BJ (cell line): ENCODE data around the gene ARRDC5. TPM values are rescaled to one million over a fixed set of nuclear protein-coding genes. Genes with fewer than 3 reads are reported as not detected.
A peak's percentile ranks its signal among the peaks of the same experiment; 100 is the strongest.

Source experiments
- CTCF ChIA-PET: fragments of 350-600 bp; formaldehyde crosslinking; extraction: SDS; loops from one replicate; lab custom pipeline; 2021; ENCODE audit warnings: antibody characterized with exemption, inconsistent platforms; lab: Yijun Ruan, JAX
- POLR2A ChIA-PET: fragments of 300-600 bp; sonication (Branson Sonifier 250); formaldehyde crosslinking; extraction: SDS; loops from one replicate; lab custom pipeline; 2021; ENCODE audit warnings: antibody characterized with exemption; lab: Charles Lee
- DNase-seq: peaks from one replicate; pipeline ENCODE4 v3.0.0-alpha.2; 2011; ENCODE audit warnings: low read depth
- H3K27me3 ChIP-seq: 2 replicates; pipeline ENCODE4 v1.6.0; 2011; ENCODE audit warnings: low read length; ENCODE audit not compliant: control insufficient read depth, insufficient read depth
- H3K36me3 ChIP-seq: 2 replicates; pipeline ENCODE4 v1.5.1; 2011; ENCODE audit warnings: low read length; ENCODE audit not compliant: control insufficient read depth, insufficient read depth
- H3K4me3 ChIP-seq: 2 replicates; pipeline ENCODE4 v1.5.1; 2011; ENCODE audit warnings: low read depth, mild to moderate bottlenecking, control low read depth, low read length
- CTCF ChIP-seq: IDR thresholded peaks from 2 replicates; pipeline ENCODE4 v1.5.1; 2011; ENCODE audit warnings: low read depth, mild to moderate bottlenecking, control low read depth, inconsistent platforms, low read length, moderate library complexity; ENCODE audit not compliant: insufficient read depth
- polyA plus RNA-seq: library from polyadenylated mRNA; depleted of rRNA; stranded (reverse); fragments of >200 nt; gene quantifications from 2 replicates; pipeline ENCODE4 v1.2.3, GENCODE V29; 2011

Gene ARRDC5
- polyA plus RNA-seq, 1 experiment: not detected

GRCh38 chr19:4868286-4868834, 34.3 kb downstream of the ARRDC5 start:
- CTCF ChIA-PET: interaction anchor here (0.9 to 4.4 kb wide), 9 partner anchors 17 to 163 kb away, joined by 3 to 37 read pairs (median 5); no protein-coding TSS in a partner anchor
- Histone ChIP-seq H3K36me3 (peaks cover 2% of the 10 kb centered on the region; the same call in 1 of the 2 replicates), H3K27me3 (no peaks in the 10 kb centered on the region), H3K4me3 (no peak overlapping the region)
- TF ChIP-seq CTCF: no peak
- no peak for DNase-seq
- POLR2A ChIA-PET: no interaction called here

DNA sequence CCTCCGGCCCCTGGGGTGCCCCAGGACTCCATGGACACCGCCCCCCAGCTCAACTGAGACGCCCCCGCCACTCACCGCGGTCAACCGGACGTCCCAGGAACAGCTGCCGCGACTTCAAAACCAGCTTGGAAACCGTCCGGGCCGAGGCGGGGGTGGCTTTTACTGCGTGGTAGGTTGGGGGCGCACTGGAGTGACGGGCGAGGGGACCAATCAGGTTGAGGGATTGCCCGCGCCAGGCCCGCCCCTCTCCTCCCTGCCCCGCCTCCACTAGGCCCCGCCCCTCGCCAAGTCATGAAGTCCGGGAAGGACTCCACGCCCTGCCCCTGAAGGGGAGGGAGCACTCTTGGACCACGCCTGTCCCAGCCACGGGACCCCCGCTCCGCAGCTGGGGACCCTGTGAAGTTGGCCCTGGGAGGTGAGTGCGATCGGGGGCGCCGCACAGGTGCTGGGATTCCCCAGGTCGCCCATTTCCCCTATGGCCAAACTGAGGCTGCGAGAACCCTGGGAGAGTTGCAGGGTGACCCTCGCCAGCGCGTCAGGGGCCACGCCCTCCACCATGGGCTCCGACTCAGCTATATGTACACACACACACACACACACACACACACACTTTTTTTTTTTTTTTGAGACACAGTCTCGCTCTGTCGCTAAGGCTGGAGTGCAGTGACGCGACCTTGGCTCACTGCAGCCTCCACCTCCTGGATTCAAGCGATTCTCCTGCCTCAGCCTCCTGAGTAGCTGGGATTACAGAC, 35.0 kb downstream of the ARRDC5 start, which contains the start of gene PLIN3:
TSS of gene PLIN3 (minus strand) at position 134 of the 752 bp plus-strand sequence. CDS start 6,273 bp downstream, outside the sequence.
- ChIA-PET CTCF (interaction anchor here (0.6 to 4.4 kb wide), 10 partner anchors 18 to 181 kb away, joined by 3 to 37 read pairs (median 6); partner anchors contain the start of gene FEM1A), POLR2A (interaction anchor here (0.6 to 1.0 kb wide), 2 partner anchors 44 to 172 kb away, joined by 3 to 10 read pairs; no protein-coding TSS in a partner anchor)
- Histone ChIP-seq H3K36me3 (peaks cover 2% of the 10 kb centered on the region; the same call in 1 of the 2 replicates), H3K27me3 (no peaks in the 10 kb centered on the region), H3K4me3 (peak within 1 kb of the TSS; percentile 92)
- peak; percentile 67 for DNase-seq
- no peak for TF ChIP-seq CTCF

DNA sequence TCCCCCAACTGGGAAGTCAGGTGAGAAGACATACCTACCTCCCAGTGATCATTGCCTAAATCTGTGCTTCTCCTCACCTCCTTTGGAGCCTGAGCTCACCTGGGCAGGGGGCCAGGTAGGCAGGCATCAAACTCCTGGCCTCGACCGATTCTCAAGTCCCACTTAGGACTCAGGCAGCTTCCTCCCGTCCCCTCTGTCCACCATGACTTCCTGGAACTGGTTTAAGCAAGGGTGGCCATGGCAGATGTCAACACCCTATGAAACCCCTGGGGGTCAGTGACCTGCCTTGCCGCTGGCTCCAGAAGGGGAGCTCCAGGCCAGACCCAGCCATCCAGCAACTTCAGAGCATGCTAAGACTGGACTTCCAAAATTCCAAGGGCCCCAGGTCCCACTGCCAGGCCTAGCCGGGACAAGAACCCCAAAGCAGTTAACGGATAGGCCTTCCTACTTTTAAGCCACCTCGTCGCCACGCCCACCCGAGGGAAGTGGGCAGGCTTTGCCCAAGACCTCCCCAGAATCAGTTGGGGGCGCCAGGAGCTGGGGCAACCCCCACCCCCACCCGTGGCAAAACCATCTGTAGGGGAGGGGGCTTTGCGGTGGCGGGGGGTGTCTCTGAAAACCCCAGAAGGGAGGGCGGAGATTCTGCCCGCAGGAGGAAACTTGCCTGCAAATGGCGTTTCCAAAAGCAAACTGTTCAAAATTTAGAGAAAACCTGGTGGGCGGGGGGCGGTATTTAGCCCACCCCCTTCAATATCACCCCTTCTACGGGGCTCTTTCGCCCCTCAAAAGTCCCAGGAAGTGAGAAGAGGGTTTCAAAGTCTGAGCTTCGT, 35.9 kb downstream of the ARRDC5 start:
- Histone ChIP-seq H3K36me3 (peaks cover 2% of the 10 kb centered on the region; the same call in 1 of the 2 replicates), H3K4me3 (peak overlapping the region; percentile 92), H3K27me3 (no peaks in the 10 kb centered on the region)
- DNase-seq: no peak
- no peak for TF ChIP-seq CTCF
- ChIA-PET CTCF (interaction anchor here (0.7 to 4.4 kb wide), 11 partner anchors 12 to 182 kb away, joined by 3 to 37 read pairs (median 5); partner anchors contain the start of gene FEM1A), POLR2A (interaction anchor here (1.0 kb wide), 1 partner anchor 45 kb away, joined by 3 read pairs; no protein-coding TSS in a partner anchor)

DNA sequence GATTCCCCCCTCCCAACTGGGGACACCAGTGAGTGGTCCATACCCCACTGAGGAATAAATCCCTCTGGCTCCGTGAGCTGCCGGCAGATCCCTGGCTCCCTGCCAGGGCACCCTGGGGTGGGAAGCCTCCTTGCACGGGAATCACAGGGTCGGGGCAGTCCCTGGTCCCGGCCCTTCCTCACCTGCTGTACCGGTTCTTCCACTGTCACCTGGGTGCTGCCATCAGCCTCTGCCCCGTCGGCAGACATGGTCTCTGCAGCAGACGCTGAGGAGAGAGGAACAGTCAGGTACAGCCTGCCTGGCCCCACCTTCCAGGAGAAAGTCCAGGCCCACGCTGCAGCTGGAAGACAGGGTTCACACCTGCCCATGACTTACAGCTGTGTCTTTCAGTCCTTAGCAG, 41.5 kb downstream of the ARRDC5 start:
- CTCF ChIA-PET: interaction anchor here (0.7 to 2.3 kb wide), 5 partner anchors 8 to 317 kb away, joined by 3 to 16 read pairs (median 3); no protein-coding TSS in a partner anchor
- no peak for DNase-seq
- Histone ChIP-seq H3K36me3 (peaks cover 25% of the 10 kb centered on the region), H3K4me3 (no peak overlapping the region), H3K27me3 (no peaks in the 10 kb centered on the region)
- no peak for TF ChIP-seq CTCF
- POLR2A ChIA-PET: no interaction called here
